Sigmoid colon (tissue), 7 donors: ENCODE data around the gene SMYD2. TPM values are rescaled to one million over a fixed set of nuclear protein-coding genes. Genes with fewer than 3 reads are reported as not detected.

Experiments used
- DNase-seq: peaks from one replicate; pipeline ENCODE4 v3.0.0-alpha.2; 2019
- H3K27ac ChIP-seq, 4 donors: fragments of 200-600 bp; sonication (generic); one replicate each; pipeline ENCODE4 v1.5.1; 2016 to 2019; ENCODE audit warnings: mild to moderate bottlenecking in 1 of 4
- H3K27me3 ChIP-seq, 3 donors: fragments of 200-600 bp; sonication (generic); one replicate each; pipeline ENCODE4 v1.5.1; 2019; ENCODE audit warnings: mild to moderate bottlenecking in 1 of 3
- H3K36me3 ChIP-seq, 4 donors: fragments of 200-600 bp; sonication (generic); one replicate each; pipeline ENCODE4 v1.5.1; 2016 to 2019
- H3K4me1 ChIP-seq, 4 donors: fragments of 200-600 bp; sonication (generic); one replicate each; pipeline ENCODE4 v1.5.1; 2017 to 2019
- H3K4me3 ChIP-seq, 4 donors: fragments of 200-600 bp; sonication (generic); one replicate each; pipeline ENCODE4 v1.5.1; 2017 to 2019; ENCODE audit warnings: mild to moderate bottlenecking in 2 of 4, moderate library complexity in 1 of 4
- H3K9me3 ChIP-seq, 4 donors: fragments of 200-600 bp in 3 of 4; sonication (generic) in 3 of 4; one replicate each; pipeline versions ENCODE4 v1.5.1 to v1.6.1; 2013 to 2019
- EP300 ChIP-seq, 4 donors: sonication (generic); formaldehyde crosslinking; IDR thresholded peaks; one replicate each; pipeline ENCODE4 v1.6.1; 2017; ENCODE audit warnings: antibody characterized with exemption in 4 of 4
- POLR2A ChIP-seq, 2 donors: fragments of 450-650 bp; IDR thresholded peaks; one replicate each; pipeline ENCODE4 v1.6.1; 2016; ENCODE audit warnings: antibody characterized with exemption in 2 of 2, mild to moderate bottlenecking in 2 of 2, moderate library complexity in 2 of 2
- POLR2AphosphoS5 ChIP-seq, 4 donors: sonication (generic); formaldehyde crosslinking; IDR thresholded peaks; one replicate each; pipeline ENCODE4 v1.6.1; 2017; ENCODE audit warnings: antibody characterized with exemption in 4 of 4
- WGBS, 2 donors: extraction: QIAGEN DNeasy Blood & Tissue Kit; methylation state at CpG; one replicate each; pipeline ENCODE4 v1.1.7; 2013; 5-methylcytosine and 5-hydroxymethylcytosine counted together
- intact Hi-C: fragments of 100-400 bp; cut with DNase I; formaldehyde crosslinking; loops from one replicate; pipeline ENCODE4 v1.15.1; 2023
- polyA plus RNA-seq, 3 donors: library from polyadenylated mRNA; stranded (reverse); fragments of 200-250 nt; gene quantifications; one replicate each; pipeline ENCODE4 v1.2.3, GENCODE V29; 2013
- total RNA-seq, 4 donors: library from RNA; depleted of rRNA; stranded (reverse); fragments of >200 nt; gene quantifications; one replicate each; pipeline ENCODE4 v1.1.0, GENCODE V29; 2016
- TF ChIP-seq, protein P1 (sequence below), 4 experiments: fragments of 450-650 bp in 3 of 4; fragments of 200-600 bp in 1 of 4; IDR thresholded peaks; one replicate each; pipeline ENCODE4 v1.5.1; 2016 to 2019; ENCODE audit warnings: antibody characterized with exemption in 4 of 4, mild to moderate bottlenecking in 3 of 4, moderate library complexity in 2 of 4
- donor health status: healthy with polysubstance abuse.
- donor health status: Bipolar disorder and iron deficiency.
- donor health status: healthy.

The SMYD2 gene
- total and polyA plus RNA-seq, 7 donors, result 12.5 to 23.4 (median 16.7) TPM

GRCh38 chr1:214276786-214277185, 4.2 kb upstream of the SMYD2 start:
- Histone ChIP-seq H3K27ac (no peak overlapping the region), H3K36me3 (no peaks in the 10 kb centered on the region), H3K4me3 (no peak overlapping the region), H3K4me1 (peaks cover 0 to 15% (median 5%) of the 10 kb centered on the region in 4 donors), H3K9me3 (no peaks in the 10 kb centered on the region), H3K27me3 (peaks cover 0 to 7% (median 0%) of the 10 kb centered on the region in 3 donors)
- TF ChIP-seq POLR2A (IDR thresholded peaks at IDR 0.05), result no peak
- no peak for TF ChIP-seq EP300 (IDR thresholded peaks at IDR 0.05)
- TF ChIP-seq, protein P1, sequence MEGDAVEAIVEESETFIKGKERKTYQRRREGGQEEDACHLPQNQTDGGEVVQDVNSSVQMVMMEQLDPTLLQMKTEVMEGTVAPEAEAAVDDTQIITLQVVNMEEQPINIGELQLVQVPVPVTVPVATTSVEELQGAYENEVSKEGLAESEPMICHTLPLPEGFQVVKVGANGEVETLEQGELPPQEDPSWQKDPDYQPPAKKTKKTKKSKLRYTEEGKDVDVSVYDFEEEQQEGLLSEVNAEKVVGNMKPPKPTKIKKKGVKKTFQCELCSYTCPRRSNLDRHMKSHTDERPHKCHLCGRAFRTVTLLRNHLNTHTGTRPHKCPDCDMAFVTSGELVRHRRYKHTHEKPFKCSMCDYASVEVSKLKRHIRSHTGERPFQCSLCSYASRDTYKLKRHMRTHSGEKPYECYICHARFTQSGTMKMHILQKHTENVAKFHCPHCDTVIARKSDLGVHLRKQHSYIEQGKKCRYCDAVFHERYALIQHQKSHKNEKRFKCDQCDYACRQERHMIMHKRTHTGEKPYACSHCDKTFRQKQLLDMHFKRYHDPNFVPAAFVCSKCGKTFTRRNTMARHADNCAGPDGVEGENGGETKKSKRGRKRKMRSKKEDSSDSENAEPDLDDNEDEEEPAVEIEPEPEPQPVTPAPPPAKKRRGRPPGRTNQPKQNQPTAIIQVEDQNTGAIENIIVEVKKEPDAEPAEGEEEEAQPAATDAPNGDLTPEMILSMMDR (IDR thresholded peaks at IDR 0.05), result no peak
- no peak for TF ChIP-seq POLR2AphosphoS5 (IDR thresholded peaks at IDR 0.05)
- WGBS, 2 donors, result 10 to 53% methylated on average over 1 of the region's 1 CpG
- no peak for DNase-seq
- intact Hi-C loops, result no loop called here

- DNase-seq, result no peak
- WGBS, 2 donors, result 82% methylated on average over 11 of the region's 11 CpGs
Observed at GRCh38 chr1:214277704-214278635, 3.0 kb upstream of the SMYD2 start.

GRCh38 chr1:214280386-214281020, 456 bp upstream of the SMYD2 start:
- intact Hi-C loops, result no loop called here
- no peaks in the 10 kb centered on the region for H3K9me3 ChIP-seq
- no peaks in the 10 kb centered on the region for H3K27me3 ChIP-seq
- WGBS, 2 donors, result 1% methylated on average over 42 of the region's 42 CpGs
- no peak for DNase-seq
- H3K27ac ChIP-seq, result peak overlapping the region; percentile 85 to 96 (median 90)
- no peaks in the 10 kb centered on the region for H3K36me3 ChIP-seq
- H3K4me3 ChIP-seq, result peak overlapping the region; percentile 76 to 97 (median 86)
- peaks cover 0 to 27% (median 11%) of the 10 kb centered on the region in 4 donors for H3K4me1 ChIP-seq
- TF ChIP-seq POLR2AphosphoS5 (IDR thresholded peaks at IDR 0.05), result no peak
- no peak for TF ChIP-seq POLR2A (IDR thresholded peaks at IDR 0.05)
- no peak for TF ChIP-seq EP300 (IDR thresholded peaks at IDR 0.05)
- TF ChIP-seq, protein P1 (IDR thresholded peaks at IDR 0.05), result no peak

More at GRCh38 chr1:214277704-214278635, 3.0 kb upstream of the SMYD2 start:
- Histone ChIP-seq H3K36me3 (no peaks in the 10 kb centered on the region), H3K4me1 (peaks cover 0 to 26% (median 11%) of the 10 kb centered on the region in 4 donors), H3K4me3 (no peak overlapping the region), H3K27me3 (no peaks in the 10 kb centered on the region), H3K9me3 (no peaks in the 10 kb centered on the region), H3K27ac (no peak overlapping the region)
- TF ChIP-seq POLR2A (IDR thresholded peaks at IDR 0.05) (no peak), POLR2AphosphoS5 (IDR thresholded peaks at IDR 0.05) (no peak), EP300 (IDR thresholded peaks at IDR 0.05) (no peak)
- TF ChIP-seq, protein P1 (IDR thresholded peaks at IDR 0.05), result no peak
- intact Hi-C loops, result no loop called here

- no peak for TF ChIP-seq EP300 (IDR thresholded peaks at IDR 0.05)
- peak in 1 of 4 donors; percentile 8 for TF ChIP-seq POLR2AphosphoS5 (IDR thresholded peaks at IDR 0.05)
- TF ChIP-seq, protein P1 (IDR thresholded peaks at IDR 0.05), result no peak
- no peak for TF ChIP-seq POLR2A (IDR thresholded peaks at IDR 0.05)
- intact Hi-C loops, result no loop called here
- WGBS, 2 donors, result 7 to 19% methylated on average over 14 of the region's 14 CpGs
- no peaks in the 10 kb centered on the region for H3K27me3 ChIP-seq
- H3K9me3 ChIP-seq, result no peaks in the 10 kb centered on the region
- peak overlapping the region; percentile 76 to 97 (median 86) for H3K4me3 ChIP-seq
- DNase-seq, result peak; percentile 85
- H3K36me3 ChIP-seq, result no peaks in the 10 kb centered on the region
- peaks cover 0 to 27% (median 11%) of the 10 kb centered on the region in 4 donors for H3K4me1 ChIP-seq
- H3K27ac ChIP-seq, result peak overlapping the region; percentile 85 to 96 (median 90)
Observed at GRCh38 chr1:214281720-214282629, 1.0 kb downstream of the SMYD2 start.
